ENCODE measurements around the gene MSN.

Gene MSN

DNA sequence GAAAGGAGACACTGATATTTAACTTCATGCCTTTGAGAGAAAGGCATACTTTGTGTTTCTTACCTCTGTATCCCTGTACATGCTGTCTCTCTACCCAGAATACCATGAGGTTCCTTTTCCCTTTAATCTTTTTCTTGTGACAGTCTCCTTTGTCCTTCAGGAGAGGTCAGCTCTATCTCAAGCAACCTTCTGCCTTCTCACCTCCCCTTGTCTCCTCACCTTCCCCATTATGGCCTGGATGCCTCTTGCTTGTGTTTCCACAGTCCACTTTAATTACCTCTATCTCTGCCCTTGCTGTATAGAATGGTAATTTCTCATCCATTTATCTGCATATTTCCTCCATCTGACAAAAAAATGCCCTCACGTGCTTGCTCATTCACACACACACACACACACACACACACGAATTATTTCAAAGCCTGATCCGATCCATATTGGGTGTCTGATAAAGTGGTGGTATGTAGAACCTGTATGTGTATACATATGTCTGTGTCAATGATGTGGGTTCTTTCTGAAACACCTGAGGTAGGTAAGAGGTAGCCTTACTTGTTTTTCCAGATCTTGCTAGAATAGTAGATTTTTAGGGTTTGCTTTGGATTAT is 28.5 kb downstream of the MSN start:
- Histone ChIP-seq H3K4me3 (ENCODE audit: low read depth, low read length) (no peak overlapping the region), H3K36me3 (ENCODE audit: control insufficient read depth, insufficient read depth, low read length) (no peaks in the 10 kb centered on the region), H3K9me3 (ENCODE audit: control insufficient read depth, insufficient read depth, low read length) (peaks cover 43% of the 10 kb centered on the region), H3K27me3 (ENCODE audit: control insufficient read depth, insufficient read depth, low read length) (no peaks in the 10 kb centered on the region), H3K27ac (ENCODE audit: low read depth, low read length) (no peak overlapping the region), H3K4me1 (ENCODE audit: control insufficient read depth, insufficient read depth, low read length) (peaks cover 10% of the 10 kb centered on the region; the same call in 1 of the 2 replicates), H3K9ac (ENCODE audit: low read depth, low read length) (no peak overlapping the region)

DNA sequence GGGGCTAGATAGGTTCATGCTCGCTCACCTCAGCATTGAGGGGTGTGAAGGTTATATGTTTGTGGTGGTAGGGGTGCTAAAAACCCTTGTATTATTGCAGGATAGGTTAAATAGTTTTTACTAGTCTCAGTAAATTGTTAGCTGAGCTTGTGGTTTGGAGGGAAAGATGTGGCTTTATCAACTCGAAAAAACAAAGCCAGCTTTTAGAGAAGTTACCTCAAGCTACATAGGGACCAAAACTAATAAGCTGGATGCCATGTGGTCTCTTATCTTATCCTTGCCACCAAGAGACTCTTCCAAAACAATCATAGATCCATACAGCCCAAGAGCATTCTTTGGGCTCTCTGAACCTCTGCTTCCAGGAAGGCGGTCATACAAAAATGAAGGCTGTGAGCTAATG is 29.2 kb downstream of the MSN start:
- H3K27me3 ChIP-seq (ENCODE audit: control insufficient read depth, insufficient read depth, low read length): no peaks in the 10 kb centered on the region
- H3K9ac ChIP-seq (ENCODE audit: low read depth, low read length): no peak overlapping the region
- peaks cover 10% of the 10 kb centered on the region; the same call in 1 of the 2 replicates for H3K4me1 ChIP-seq (ENCODE audit: control insufficient read depth, insufficient read depth, low read length)
- no peaks in the 10 kb centered on the region for H3K36me3 ChIP-seq (ENCODE audit: control insufficient read depth, insufficient read depth, low read length)
- no peak overlapping the region for H3K27ac ChIP-seq (ENCODE audit: low read depth, low read length)
- no peak overlapping the region for H3K4me3 ChIP-seq (ENCODE audit: low read depth, low read length)
- peaks cover 48% of the 10 kb centered on the region for H3K9me3 ChIP-seq (ENCODE audit: control insufficient read depth, insufficient read depth, low read length)

DNA sequence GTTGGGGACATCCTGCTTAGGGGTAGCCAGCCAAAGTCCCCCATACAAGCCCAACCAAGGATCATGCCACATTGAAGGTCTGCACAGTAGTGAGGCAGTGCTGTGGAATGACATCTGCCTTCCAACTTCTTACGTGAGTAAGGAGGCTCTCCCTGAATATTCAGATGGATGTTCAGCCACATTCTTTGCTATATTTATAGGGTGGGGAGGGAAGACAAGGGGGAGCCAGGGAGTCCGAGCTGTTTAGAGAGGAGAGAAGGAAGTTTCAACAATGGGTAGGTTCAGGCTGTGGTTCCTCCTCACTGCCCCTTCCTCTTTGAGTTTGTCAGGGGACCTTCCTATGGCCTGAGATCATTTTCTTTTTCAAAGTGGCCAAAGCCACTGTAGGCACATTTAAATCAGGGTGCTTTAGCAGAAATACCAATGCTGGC is 29.8 kb downstream of the MSN start:
- no peak overlapping the region for H3K27ac ChIP-seq (ENCODE audit: low read depth, low read length)
- no peak overlapping the region for H3K4me3 ChIP-seq (ENCODE audit: low read depth, low read length)
- H3K27me3 ChIP-seq (ENCODE audit: control insufficient read depth, insufficient read depth, low read length): no peaks in the 10 kb centered on the region
- H3K36me3 ChIP-seq (ENCODE audit: control insufficient read depth, insufficient read depth, low read length): no peaks in the 10 kb centered on the region
- H3K9me3 ChIP-seq (ENCODE audit: control insufficient read depth, insufficient read depth, low read length): peaks cover 46% of the 10 kb centered on the region
- H3K9ac ChIP-seq (ENCODE audit: low read depth, low read length): no peak overlapping the region
- H3K4me1 ChIP-seq (ENCODE audit: control insufficient read depth, insufficient read depth, low read length): peaks cover 10% of the 10 kb centered on the region; the same call in 1 of the 2 replicates

DNA sequence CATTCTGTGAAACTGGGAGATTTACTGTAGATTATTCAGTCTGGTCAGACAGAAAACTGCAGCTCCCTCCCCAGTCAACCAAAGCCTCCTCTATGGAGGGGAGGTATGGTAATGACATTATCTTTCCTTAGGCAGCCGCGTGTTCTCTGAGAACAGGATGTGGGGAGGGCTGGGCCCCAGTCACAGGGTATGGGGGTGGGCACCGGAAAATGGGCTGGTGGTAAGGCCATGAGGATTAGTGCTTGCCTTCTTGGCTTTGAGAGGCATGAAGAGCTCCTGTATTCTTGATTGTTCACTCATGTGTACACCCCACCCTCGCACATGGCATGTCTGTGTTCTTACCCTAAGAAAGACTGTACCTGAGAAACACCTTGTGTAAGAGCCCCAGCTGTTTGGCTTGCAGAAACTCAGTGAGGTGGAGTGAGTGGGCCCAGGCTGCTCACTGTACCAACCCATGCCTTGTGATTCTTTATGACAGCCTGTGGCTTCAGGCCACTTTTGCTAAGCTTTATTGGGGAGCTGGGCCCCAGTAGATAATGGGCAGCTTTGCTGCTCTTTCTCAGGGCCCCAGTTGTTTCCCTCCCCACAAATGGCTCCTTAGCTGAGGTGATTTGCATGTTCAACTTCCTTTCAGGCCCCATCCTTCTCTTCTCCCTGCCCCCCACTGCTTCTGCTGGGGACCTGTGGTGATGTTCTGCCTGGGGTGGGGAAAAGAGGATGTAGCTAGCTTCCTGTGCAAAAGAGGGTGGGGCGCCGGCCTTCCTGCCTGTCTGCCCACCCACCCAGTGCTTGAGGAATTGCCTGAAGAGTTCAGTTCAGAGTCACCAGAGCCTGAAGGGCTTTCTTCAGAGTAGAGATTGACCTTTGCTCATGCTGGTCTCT is 30.7 kb downstream of the MSN start:
- peak overlapping the region; percentile 35 for H3K27ac ChIP-seq (ENCODE audit: low read depth, low read length)
- no peak overlapping the region for H3K9ac ChIP-seq (ENCODE audit: low read depth, low read length)
- H3K4me1 ChIP-seq (ENCODE audit: control insufficient read depth, insufficient read depth, low read length): peaks cover 10% of the 10 kb centered on the region; the same call in 1 of the 2 replicates
- peaks cover 45% of the 10 kb centered on the region for H3K9me3 ChIP-seq (ENCODE audit: control insufficient read depth, insufficient read depth, low read length)
- no peaks in the 10 kb centered on the region for H3K27me3 ChIP-seq (ENCODE audit: control insufficient read depth, insufficient read depth, low read length)
- H3K4me3 ChIP-seq (ENCODE audit: low read depth, low read length): peak overlapping the region; percentile 29; the same call in 1 of the 2 replicates
- no peaks in the 10 kb centered on the region for H3K36me3 ChIP-seq (ENCODE audit: control insufficient read depth, insufficient read depth, low read length)

DNA sequence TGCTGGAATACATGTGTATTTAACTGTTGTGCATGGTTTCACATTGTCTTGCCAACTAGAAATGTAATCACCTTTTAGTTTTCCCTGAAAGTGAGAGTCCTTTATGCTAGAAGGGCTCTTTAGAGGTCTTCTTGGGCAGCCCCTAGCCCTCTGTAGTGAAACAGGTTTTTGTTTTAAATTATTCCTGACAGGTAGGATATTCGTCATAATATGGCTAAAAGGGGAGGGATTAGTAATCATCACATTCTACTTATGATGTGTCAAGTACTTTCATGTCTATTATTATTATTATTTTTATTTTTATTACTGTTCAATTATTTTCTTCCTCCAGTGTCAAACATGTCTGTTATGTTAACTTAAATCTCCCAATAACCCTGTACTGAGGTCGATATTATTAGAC is 35.5 kb downstream of the MSN start:
- Histone ChIP-seq H3K4me3 (ENCODE audit: low read depth, low read length) (no peak overlapping the region), H3K9me3 (ENCODE audit: control insufficient read depth, insufficient read depth, low read length) (peaks cover 44% of the 10 kb centered on the region), H3K9ac (ENCODE audit: low read depth, low read length) (no peak overlapping the region), H3K27me3 (ENCODE audit: control insufficient read depth, insufficient read depth, low read length) (no peaks in the 10 kb centered on the region), H3K27ac (ENCODE audit: low read depth, low read length) (no peak overlapping the region), H3K4me1 (ENCODE audit: control insufficient read depth, insufficient read depth, low read length) (peaks cover 6% of the 10 kb centered on the region; the same call in 1 of the 2 replicates), H3K36me3 (ENCODE audit: control insufficient read depth, insufficient read depth, low read length) (no peaks in the 10 kb centered on the region)

DNA sequence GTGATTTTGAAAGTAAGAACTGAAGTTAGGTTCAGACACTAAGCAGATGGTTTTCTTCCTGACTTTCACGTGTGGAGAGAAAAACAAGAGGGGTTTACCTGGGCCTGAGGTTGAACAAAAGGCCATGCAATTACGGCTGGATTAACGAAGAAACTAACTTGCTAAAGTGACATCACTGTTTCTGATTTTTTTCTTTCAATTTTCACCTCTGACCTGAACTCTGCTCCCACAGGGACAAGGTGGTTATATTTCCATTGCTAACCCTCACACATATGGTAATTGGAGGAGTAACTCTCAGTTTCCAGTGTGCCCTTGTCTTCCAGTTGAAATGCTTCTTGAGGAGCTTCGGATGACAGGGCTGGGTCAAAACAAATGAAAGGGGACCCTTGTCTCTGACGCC is 38.0 kb downstream of the MSN start:
- Histone ChIP-seq H3K27ac (ENCODE audit: low read depth, low read length) (no peak overlapping the region), H3K36me3 (ENCODE audit: control insufficient read depth, insufficient read depth, low read length) (no peaks in the 10 kb centered on the region)

DNA sequence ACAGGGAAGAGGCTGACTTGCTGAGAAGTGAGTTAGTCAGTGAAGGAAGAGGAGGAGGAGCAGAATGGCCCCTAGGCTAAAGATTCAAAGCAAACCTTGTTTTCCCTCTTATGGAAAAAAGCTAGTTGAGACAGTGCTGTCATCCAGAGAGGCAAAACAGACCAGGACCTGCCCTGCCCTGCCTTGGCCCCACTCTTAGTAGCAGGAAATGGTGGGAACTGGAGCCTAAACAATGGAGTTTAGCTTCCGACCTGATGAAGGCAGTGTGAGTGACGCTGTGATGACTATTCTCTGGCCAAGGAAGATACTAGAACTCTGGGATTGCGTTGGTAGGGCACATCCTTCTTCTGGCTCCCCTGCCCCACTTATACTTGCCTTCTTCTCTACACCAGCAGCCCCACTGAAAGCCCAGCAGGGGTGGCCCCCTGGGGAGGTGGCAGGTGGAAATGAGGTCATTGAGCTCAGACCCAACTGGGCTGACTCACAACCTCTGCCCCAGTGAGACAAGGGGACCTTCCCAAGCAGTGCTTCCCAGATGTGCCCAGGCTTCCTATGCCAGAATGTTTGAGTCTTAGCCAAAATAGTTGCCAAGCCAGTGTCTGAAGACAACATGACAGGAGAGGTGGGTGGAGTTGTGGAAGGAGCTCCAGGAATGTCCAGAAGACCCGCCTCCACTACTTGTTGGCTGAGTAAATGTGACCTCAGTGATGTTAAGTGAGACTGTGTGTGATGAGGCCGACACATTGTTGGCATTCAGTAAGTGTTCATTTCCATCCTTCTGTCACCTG is 38.8 kb downstream of the MSN start:
- Histone ChIP-seq H3K27ac (ENCODE audit: low read depth, low read length) (no peak overlapping the region), H3K9ac (ENCODE audit: low read depth, low read length) (no peak overlapping the region), H3K4me1 (ENCODE audit: control insufficient read depth, insufficient read depth, low read length) (no peaks in the 10 kb centered on the region), H3K9me3 (ENCODE audit: control insufficient read depth, insufficient read depth, low read length) (peaks cover 28% of the 10 kb centered on the region), H3K4me3 (ENCODE audit: low read depth, low read length) (no peak overlapping the region), H3K36me3 (ENCODE audit: control insufficient read depth, insufficient read depth, low read length) (no peaks in the 10 kb centered on the region), H3K27me3 (ENCODE audit: control insufficient read depth, insufficient read depth, low read length) (no peaks in the 10 kb centered on the region)

More for the DNA sequence above, 38.0 kb downstream of the MSN start:
- H3K27me3 ChIP-seq (ENCODE audit: control insufficient read depth, insufficient read depth, low read length): no peaks in the 10 kb centered on the region
- no peak overlapping the region for H3K9ac ChIP-seq (ENCODE audit: low read depth, low read length)
- peaks cover 36% of the 10 kb centered on the region for H3K9me3 ChIP-seq (ENCODE audit: control insufficient read depth, insufficient read depth, low read length)
- H3K4me3 ChIP-seq (ENCODE audit: low read depth, low read length): no peak overlapping the region
- H3K4me1 ChIP-seq (ENCODE audit: control insufficient read depth, insufficient read depth, low read length): no peaks in the 10 kb centered on the region

DNA sequence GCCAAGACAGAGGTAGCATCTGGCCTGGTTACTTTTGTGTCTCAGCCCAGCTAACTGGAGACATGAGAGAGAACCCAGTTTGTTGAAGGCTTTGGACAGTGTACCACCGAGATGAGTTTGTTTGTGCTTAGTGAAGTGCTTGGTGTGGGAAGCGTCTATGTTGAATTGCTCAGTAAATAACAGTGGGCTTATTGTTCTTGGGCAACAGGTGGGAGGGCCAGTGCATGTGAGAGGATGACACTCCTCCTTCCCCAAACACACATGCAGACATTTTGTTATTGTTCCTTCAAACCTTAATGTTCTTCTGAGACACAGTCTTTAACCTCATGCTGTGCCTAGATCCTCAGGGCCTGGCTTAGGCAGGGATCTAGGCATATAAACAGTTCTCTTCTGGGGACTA is 39.7 kb downstream of the MSN start:
- Histone ChIP-seq H3K27me3 (ENCODE audit: control insufficient read depth, insufficient read depth, low read length) (no peaks in the 10 kb centered on the region), H3K4me3 (ENCODE audit: low read depth, low read length) (no peak overlapping the region), H3K9ac (ENCODE audit: low read depth, low read length) (no peak overlapping the region), H3K36me3 (ENCODE audit: control insufficient read depth, insufficient read depth, low read length) (no peaks in the 10 kb centered on the region), H3K4me1 (ENCODE audit: control insufficient read depth, insufficient read depth, low read length) (no peaks in the 10 kb centered on the region), H3K27ac (ENCODE audit: low read depth, low read length) (peak overlapping the region; percentile 47), H3K9me3 (ENCODE audit: control insufficient read depth, insufficient read depth, low read length) (peaks cover 26% of the 10 kb centered on the region)

DNA sequence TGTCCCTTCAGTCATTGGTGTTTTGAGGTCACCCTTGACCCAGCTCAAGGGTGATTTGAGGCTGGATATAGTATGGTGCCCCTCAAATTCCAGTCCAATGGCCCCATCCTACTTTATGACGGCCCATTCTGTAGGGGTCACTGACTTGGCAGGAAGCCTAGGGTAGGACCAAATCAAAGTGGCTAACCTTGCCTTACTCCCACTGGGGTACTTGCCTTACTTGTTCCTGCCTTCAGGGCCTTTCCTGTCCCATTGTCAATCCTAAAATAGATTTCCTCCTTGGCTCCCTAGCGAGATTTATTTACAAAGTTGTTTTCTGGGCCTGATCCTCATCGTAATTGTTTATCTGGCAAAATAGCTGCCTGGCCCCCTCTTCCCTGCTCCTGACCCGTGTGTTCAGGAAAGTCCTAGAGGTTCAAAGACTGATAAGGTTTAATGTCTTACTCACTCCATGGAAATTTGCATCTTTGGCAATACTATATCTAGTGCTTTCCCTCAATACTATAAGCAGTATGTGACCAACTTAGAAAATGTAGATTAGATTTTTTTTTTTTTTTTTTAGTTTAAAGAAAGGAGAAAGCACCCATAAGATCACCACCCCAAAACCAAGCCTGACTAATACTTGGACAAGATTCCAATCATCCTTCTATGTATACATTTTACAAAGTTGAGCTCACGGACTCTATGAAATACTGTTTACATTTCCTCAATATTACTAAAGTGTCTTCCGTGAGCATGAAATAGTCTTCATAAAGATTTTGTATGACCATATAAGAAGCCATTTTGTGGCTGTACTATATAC is 44.8 kb downstream of the MSN start:
- no peak overlapping the region for H3K9ac ChIP-seq (ENCODE audit: low read depth, low read length)
- no peak overlapping the region for H3K27ac ChIP-seq (ENCODE audit: low read depth, low read length)
- H3K4me3 ChIP-seq (ENCODE audit: low read depth, low read length): no peak overlapping the region
- no peaks in the 10 kb centered on the region for H3K36me3 ChIP-seq (ENCODE audit: control insufficient read depth, insufficient read depth, low read length)
- H3K27me3 ChIP-seq (ENCODE audit: control insufficient read depth, insufficient read depth, low read length): no peaks in the 10 kb centered on the region
- no peaks in the 10 kb centered on the region for H3K4me1 ChIP-seq (ENCODE audit: control insufficient read depth, insufficient read depth, low read length)
- peaks cover 26% of the 10 kb centered on the region for H3K9me3 ChIP-seq (ENCODE audit: control insufficient read depth, insufficient read depth, low read length)

DNA sequence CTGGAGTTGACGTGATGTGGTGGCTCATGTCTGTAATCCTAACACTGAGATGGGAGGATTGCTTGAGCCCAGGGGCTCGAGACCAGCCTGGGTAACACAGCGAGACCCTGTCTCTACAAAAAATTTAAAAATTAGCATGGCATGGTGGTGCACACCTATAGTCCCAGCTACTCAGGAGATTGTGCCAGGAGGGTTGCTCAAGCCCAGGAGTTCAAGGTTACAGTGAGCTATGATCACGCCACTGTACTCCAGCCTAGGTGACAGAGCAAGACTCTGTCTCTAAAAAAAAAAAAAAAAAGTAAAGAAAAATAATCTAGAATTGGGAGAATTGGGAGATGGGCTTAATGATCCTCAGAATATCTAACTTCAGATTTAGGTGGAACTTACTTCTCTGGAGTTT is 51.1 kb downstream of the MSN start:
- Histone ChIP-seq H3K27ac (ENCODE audit: low read depth, low read length) (no peak overlapping the region), H3K4me1 (ENCODE audit: control insufficient read depth, insufficient read depth, low read length) (no peaks in the 10 kb centered on the region), H3K36me3 (ENCODE audit: control insufficient read depth, insufficient read depth, low read length) (0 out of 2 replicates have a peak, but pooled peaks cover 3% of the 10 kb centered on the region), H3K9ac (ENCODE audit: low read depth, low read length) (no peak overlapping the region), H3K9me3 (ENCODE audit: control insufficient read depth, insufficient read depth, low read length) (peaks cover 29% of the 10 kb centered on the region), H3K27me3 (ENCODE audit: control insufficient read depth, insufficient read depth, low read length) (no peaks in the 10 kb centered on the region), H3K4me3 (ENCODE audit: low read depth, low read length) (no peak overlapping the region)

All from HUES48 (cell line).